Body of pancreas (tissue), 4 donors: ENCODE results near the gene NOVA1. TPM values are rescaled to one million over a fixed set of nuclear protein-coding genes. Genes with fewer than 3 reads are reported as not detected.

Source experiments
- ATAC-seq: fragments of 150-250 bp; one replicate; pipeline ENCODE4 v1.9.1; 2016
- DNase-seq, 4 donors: peaks; one replicate each; pipeline ENCODE4 v3.0.0-alpha.2; 2019
- H3K27ac ChIP-seq, 4 donors: fragments of 200-600 bp; sonication (generic); 1 replicate in 3 of 4; 2 replicates in 1 of 4; pipeline versions ENCODE4 v1.5.1 to v1.6.1; 2016 to 2019; ENCODE audit warnings: mild to moderate bottlenecking in 1 of 4, mixed read lengths in 1 of 4, moderate library complexity in 1 of 4
- H3K27me3 ChIP-seq, 2 donors: fragments of 200-600 bp; sonication (generic); one replicate each; pipeline ENCODE4 v1.6.0; 2016; ENCODE audit warnings: mild to moderate bottlenecking in 1 of 2
- H3K36me3 ChIP-seq, 2 donors: fragments of 200-600 bp; sonication (generic); replicated peaks in 1 of 2; 2 replicates each; pipeline ENCODE4 v1.5.1; 2016; ENCODE audit warnings: low read depth in 2 of 2; ENCODE audit not compliant: insufficient read depth in 1 of 2
- H3K4me1 ChIP-seq: fragments of 200-600 bp; sonication (generic); one replicate; pipeline ENCODE4 v1.6.0; 2016
- H3K4me3 ChIP-seq, 2 donors: fragments of 200-600 bp; sonication (generic); 1 replicate in 1 of 2; 2 replicates in 1 of 2; pipeline ENCODE4 v1.5.1; 2016 to 2019
- H3K9me3 ChIP-seq, 3 donors: fragments of 200-600 bp; sonication (generic); 1 replicate in 2 of 3; 2 replicates in 1 of 3; pipeline ENCODE4 v1.5.1; 2016
- POLR2A ChIP-seq, 3 donors: fragments of 450-650 bp; IDR thresholded peaks; one replicate each; pipeline ENCODE4 v1.6.1; 2016; ENCODE audit warnings: antibody characterized with exemption in 3 of 3, mild to moderate bottlenecking in 2 of 3
- WGBS, 2 donors: methylation state at CpG; one replicate each; pipeline ENCODE4 v1.1.5; 2017; 5-methylcytosine and 5-hydroxymethylcytosine counted together
- intact Hi-C: fragments of 100-400 bp; cut with DNase I; formaldehyde crosslinking; loops from one replicate; pipeline ENCODE4 v1.15.1; 2023
- total RNA-seq, 2 donors: library from RNA; depleted of rRNA; stranded (reverse); fragments of >200 nt; gene quantifications; one replicate each; pipeline ENCODE4 v1.1.0, GENCODE V29; 2016
- TF ChIP-seq, protein P1 (sequence below), 7 experiments: fragments of 450-650 bp in 4 of 7; fragments of 200-600 bp in 3 of 7; sonication (generic) in 3 of 7; IDR thresholded peaks; one replicate each; pipeline ENCODE4 v1.5.1; 2016 to 2019; ENCODE audit warnings: antibody characterized with exemption in 7 of 7

The NOVA1 gene
- total RNA-seq, 2 donors from 2014 or later: 0.78 to 6.9 TPM

DNA sequence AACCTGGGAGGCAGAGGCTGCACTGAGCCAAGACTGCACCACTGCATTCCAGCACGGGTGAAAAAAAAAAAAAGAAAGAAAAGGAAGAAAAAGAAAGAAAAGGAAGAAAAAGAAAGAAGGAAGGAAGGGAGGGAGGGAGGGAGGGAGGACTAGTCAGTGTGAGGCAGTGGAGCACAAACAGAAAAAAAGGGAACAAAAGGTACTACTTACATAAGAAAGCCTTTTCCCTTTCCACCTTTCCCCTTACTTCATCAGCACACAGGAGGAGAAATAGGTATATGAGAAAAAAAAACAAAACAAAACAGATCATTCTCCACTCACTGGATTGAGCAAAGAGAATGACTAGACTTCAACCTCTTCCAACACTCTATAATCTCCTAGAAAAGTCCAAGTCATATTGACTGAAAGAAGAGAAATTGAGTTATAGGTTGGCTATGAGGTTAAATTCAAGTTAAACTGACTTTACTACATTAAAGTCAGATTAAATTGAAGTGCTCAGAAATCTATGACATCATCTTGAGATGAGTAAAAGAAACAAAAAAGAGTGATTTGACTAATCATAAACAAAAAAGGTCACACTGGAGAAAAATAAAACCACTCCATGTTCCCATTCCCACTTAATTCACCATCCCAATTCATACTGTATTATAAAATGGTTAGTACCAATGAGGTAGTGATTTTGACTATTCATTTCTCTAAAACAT, 43.6 kb downstream of the NOVA1 start:
- H3K27ac ChIP-seq: no peak overlapping the region
- H3K36me3 ChIP-seq: no peaks in the 10 kb centered on the region
- H3K4me1 ChIP-seq: no peaks in the 10 kb centered on the region
- H3K27me3 ChIP-seq: no peaks in the 10 kb centered on the region
- H3K9me3 ChIP-seq: no peaks in the 10 kb centered on the region
- DNase-seq: no peak
- ATAC-seq: no peak
- H3K4me3 ChIP-seq: no peak overlapping the region
- 67 to 71% methylated on average over 1 of the region's 1 CpG for WGBS, 2 donors
- no peak for TF ChIP-seq POLR2A (IDR thresholded peaks at IDR 0.05)
- TF ChIP-seq, protein P1, sequence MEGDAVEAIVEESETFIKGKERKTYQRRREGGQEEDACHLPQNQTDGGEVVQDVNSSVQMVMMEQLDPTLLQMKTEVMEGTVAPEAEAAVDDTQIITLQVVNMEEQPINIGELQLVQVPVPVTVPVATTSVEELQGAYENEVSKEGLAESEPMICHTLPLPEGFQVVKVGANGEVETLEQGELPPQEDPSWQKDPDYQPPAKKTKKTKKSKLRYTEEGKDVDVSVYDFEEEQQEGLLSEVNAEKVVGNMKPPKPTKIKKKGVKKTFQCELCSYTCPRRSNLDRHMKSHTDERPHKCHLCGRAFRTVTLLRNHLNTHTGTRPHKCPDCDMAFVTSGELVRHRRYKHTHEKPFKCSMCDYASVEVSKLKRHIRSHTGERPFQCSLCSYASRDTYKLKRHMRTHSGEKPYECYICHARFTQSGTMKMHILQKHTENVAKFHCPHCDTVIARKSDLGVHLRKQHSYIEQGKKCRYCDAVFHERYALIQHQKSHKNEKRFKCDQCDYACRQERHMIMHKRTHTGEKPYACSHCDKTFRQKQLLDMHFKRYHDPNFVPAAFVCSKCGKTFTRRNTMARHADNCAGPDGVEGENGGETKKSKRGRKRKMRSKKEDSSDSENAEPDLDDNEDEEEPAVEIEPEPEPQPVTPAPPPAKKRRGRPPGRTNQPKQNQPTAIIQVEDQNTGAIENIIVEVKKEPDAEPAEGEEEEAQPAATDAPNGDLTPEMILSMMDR (IDR thresholded peaks at IDR 0.05): no peak
- intact Hi-C loops: no loop called here

DNA sequence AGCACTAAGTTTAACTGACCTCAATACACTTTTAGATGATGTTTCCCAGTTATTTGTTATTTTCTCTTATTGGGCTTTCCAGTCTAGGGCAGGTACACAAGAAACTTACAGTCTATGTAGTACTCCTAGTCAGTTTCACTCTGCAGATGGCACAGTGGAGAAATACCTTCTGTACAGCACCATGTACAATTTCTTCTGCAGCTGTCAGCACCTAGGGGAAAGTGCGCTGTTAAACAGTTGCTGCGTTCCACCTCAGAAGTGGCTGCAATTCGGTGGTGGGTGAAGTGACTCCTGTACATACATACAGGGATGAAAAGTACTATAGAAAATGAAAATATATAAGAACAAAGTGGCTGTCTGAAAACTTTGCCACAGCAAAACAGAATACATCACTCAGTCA, 48.3 kb downstream of the NOVA1 start:
- intact Hi-C loops: no loop called here
- H3K4me1 ChIP-seq: no peaks in the 10 kb centered on the region
- DNase-seq: no peak
- no peak for ATAC-seq
- no peak overlapping the region for H3K4me3 ChIP-seq
- H3K27me3 ChIP-seq: no peaks in the 10 kb centered on the region
- no peaks in the 10 kb centered on the region for H3K9me3 ChIP-seq
- no peak for TF ChIP-seq POLR2A (IDR thresholded peaks at IDR 0.05)
- TF ChIP-seq, protein P1 (IDR thresholded peaks at IDR 0.05): no peak
- 90 to 93% methylated on average over 3 of the region's 3 CpGs for WGBS, 2 donors
- H3K36me3 ChIP-seq: no peaks in the 10 kb centered on the region
- no peak overlapping the region for H3K27ac ChIP-seq

DNA sequence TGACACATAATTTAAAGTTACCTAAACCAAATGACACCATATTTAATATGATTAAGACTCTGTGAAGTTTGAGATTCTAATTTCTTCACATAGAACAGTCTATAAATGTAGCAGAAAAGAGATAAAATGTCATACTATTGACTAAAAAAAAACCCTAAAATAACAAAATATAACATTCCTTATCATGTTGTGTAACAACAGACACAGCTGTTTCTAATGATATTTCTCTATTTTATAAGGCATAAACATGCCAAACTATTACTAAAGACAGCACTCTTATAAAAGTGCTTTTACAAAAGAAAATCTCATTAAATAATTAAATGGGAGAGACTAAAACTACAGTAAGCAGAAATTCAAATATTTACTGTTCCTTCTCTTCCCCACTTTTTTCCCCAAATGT, 49.4 kb downstream of the NOVA1 start:
- no peak for TF ChIP-seq POLR2A (IDR thresholded peaks at IDR 0.05)
- TF ChIP-seq, protein P1 (IDR thresholded peaks at IDR 0.05): no peak
- DNase-seq: no peak
- intact Hi-C loops: no loop called here

DNA sequence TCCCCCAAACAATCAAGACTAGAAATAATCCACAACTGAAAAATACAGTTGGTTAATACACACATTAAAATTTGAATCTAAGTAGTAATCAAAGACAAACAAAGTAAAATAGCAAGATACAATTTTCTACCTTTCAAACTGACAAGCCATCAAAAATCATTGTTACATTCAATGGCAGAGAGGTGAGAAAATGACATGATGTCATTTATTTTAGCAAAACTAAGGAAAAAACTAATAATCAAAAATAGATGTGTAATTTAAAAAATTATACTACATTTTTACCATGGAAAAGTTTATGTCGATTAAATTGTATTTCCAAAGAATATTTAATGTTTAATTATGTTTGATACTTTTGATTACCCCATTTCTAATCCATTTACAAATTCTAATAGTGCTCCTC, 59.7 kb downstream of the NOVA1 start:
- no peak for ATAC-seq
- 71% methylated on average over 1 of the region's 1 CpG for WGBS, 2 donors
- H3K4me3 ChIP-seq: no peak overlapping the region
- TF ChIP-seq, protein P1 (IDR thresholded peaks at IDR 0.05): no peak
- no peak for TF ChIP-seq POLR2A (IDR thresholded peaks at IDR 0.05)
- intact Hi-C loops: no loop called here
- no peaks in the 10 kb centered on the region for H3K9me3 ChIP-seq
- DNase-seq: no peak
- H3K27me3 ChIP-seq: no peaks in the 10 kb centered on the region
- H3K27ac ChIP-seq: no peak overlapping the region
- H3K36me3 ChIP-seq: no peaks in the 10 kb centered on the region
- H3K4me1 ChIP-seq: no peaks in the 10 kb centered on the region

More for the DNA sequence above, 49.4 kb downstream of the NOVA1 start:
- no peaks in the 10 kb centered on the region for H3K36me3 ChIP-seq
- H3K4me1 ChIP-seq: no peaks in the 10 kb centered on the region
- no peaks in the 10 kb centered on the region for H3K27me3 ChIP-seq
- H3K9me3 ChIP-seq: no peaks in the 10 kb centered on the region
- no peak for ATAC-seq
- no peak overlapping the region for H3K27ac ChIP-seq
- no peak overlapping the region for H3K4me3 ChIP-seq

DNA sequence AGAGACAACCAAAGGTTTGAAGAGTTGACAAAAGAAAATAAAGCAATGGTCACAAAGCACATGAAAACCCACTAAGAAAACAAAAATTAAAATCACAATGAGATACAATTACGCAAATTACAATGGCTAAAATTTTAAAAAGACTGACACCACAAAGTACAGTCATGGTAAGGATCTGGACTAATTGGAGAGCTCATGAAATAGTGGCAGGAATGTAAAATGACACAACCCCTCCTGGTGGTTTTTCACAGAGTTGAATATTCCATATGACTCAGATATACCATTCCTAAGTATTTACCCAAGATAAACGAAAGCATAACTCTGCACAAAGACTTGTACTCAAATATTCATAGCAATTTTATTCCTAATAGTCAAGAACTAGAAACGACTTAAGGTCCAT, 65.9 kb downstream of the NOVA1 start:
- Histone ChIP-seq H3K27ac (no peak overlapping the region), H3K4me3 (no peak overlapping the region), H3K9me3 (no peaks in the 10 kb centered on the region), H3K27me3 (no peaks in the 10 kb centered on the region), H3K4me1 (no peaks in the 10 kb centered on the region), H3K36me3 (no peaks in the 10 kb centered on the region)
- TF ChIP-seq POLR2A (IDR thresholded peaks at IDR 0.05): no peak
- TF ChIP-seq, protein P1 (IDR thresholded peaks at IDR 0.05): no peak
- intact Hi-C loops: no loop called here
- WGBS, 2 donors: 55 to 57% methylated on average over 3 of the region's 3 CpGs
- DNase-seq (no peak), ATAC-seq (no peak)
